Activated naive CD8-positive, alpha-beta T cell treated with anti-CD3 and anti-CD28 coated beads, Interleukin-2, amount 10 ng/mL, durations not matched to agents 7 days and 5 days (primary cell): Measurements from ENCODE around the gene ZNF337. TPM values are rescaled to one million over a fixed set of nuclear protein-coding genes. Genes with fewer than 3 reads are reported as not detected.
A peak's percentile ranks its signal among the peaks of the same experiment; 100 is the strongest.
"Not testable (repeated sequence)": the region's sequence is repeated elsewhere in the genome, so short reads cannot be mapped to it uniquely, and the experiment has no call there.

Experiments
- ATAC-seq: fragments of 150-1000 bp; cut with Tn5 transposase; one replicate; pipeline ENCODE4 v1.10.0; 2021; ENCODE audit warnings: low read depth, moderate library complexity
- POLR2A ChIA-PET: fragments of 350-600 bp; sonication (Branson Sonifier 250); formaldehyde crosslinking; loops from one replicate; lab custom pipeline; 2021; ENCODE audit warnings: antibody characterized with exemption; lab: Charles Lee
- DNase-seq: peaks from one replicate; pipeline ENCODE4 v3.0.0; 2021
- H3K27ac Mint-ChIP-seq: one replicate; pipeline ENCODE4 v1.8.0; 2022; ENCODE audit warnings: mild to moderate bottlenecking, mixed read lengths
- H3K27me3 Mint-ChIP-seq: one replicate; pipeline ENCODE4 v1.8.0; 2022; ENCODE audit warnings: mild to moderate bottlenecking, moderate library complexity, mixed read lengths
- H3K36me3 Mint-ChIP-seq: one replicate; pipeline ENCODE4 v1.8.0; 2021; ENCODE audit warnings: mild to moderate bottlenecking, mixed read lengths
- H3K4me1 Mint-ChIP-seq: one replicate; pipeline ENCODE4 v1.8.0; 2021; ENCODE audit warnings: mixed read lengths
- H3K4me3 Mint-ChIP-seq: one replicate; pipeline ENCODE4 v1.8.0; 2022; ENCODE audit warnings: mild to moderate bottlenecking, moderate library complexity, mixed read lengths
- H3K9me3 Mint-ChIP-seq: one replicate; pipeline ENCODE4 v1.8.0; 2021; ENCODE audit warnings: mixed read lengths
- total RNA-seq, 2 experiments: library from RNA; stranded (reverse); gene quantifications; one replicate each; pipeline ENCODE4 v1.2.3, GENCODE V29; 2021

ZNF337 gene
- total RNA-seq, 2 experiments from 2014 or later, result 25.3 to 26.6 TPM

- peaks cover 2% of the 10 kb centered on the region for H3K9me3 Mint-ChIP-seq
- ATAC-seq (no peak), DNase-seq (no peak)
- H3K36me3 Mint-ChIP-seq, result peaks cover 36% of the 10 kb centered on the region
- peaks cover 11% of the 10 kb centered on the region for H3K4me1 Mint-ChIP-seq
- H3K27me3 Mint-ChIP-seq, result no peaks in the 10 kb centered on the region
- H3K4me3 Mint-ChIP-seq, result no peak overlapping the region
- H3K27ac Mint-ChIP-seq, result peak overlapping the region; percentile 12
- POLR2A ChIA-PET, result no interaction called here
Measured at GRCh38 chr20:25685276-25686080, 11.2 kb downstream of the ZNF337 start.

DNA sequence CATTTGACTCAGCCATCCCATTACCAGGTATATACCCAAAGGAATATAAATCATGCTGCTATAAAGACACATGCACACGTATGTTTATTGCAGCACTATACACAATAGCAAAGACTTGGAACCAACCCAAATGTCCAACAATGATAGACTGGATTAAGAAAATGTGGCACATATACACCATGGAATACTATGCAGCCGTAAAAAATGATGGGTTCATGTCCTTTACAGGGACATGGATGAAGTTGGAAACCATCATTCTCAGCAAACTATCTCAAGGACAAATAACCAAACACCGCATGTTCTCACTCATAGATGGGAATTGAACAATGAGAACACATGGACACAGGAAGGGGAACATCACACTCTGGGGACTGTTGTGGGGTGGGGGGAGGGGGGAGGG lies 12.8 kb downstream of the ZNF337 start:
- H3K4me3 Mint-ChIP-seq, H3K27ac Mint-ChIP-seq, POLR2A ChIA-PET, DNase-seq, ATAC-seq, H3K4me1 Mint-ChIP-seq, H3K27me3 Mint-ChIP-seq, H3K9me3 Mint-ChIP-seq: not testable (repeated sequence)
- peaks cover 43% of the 10 kb centered on the region for H3K36me3 Mint-ChIP-seq

DNA sequence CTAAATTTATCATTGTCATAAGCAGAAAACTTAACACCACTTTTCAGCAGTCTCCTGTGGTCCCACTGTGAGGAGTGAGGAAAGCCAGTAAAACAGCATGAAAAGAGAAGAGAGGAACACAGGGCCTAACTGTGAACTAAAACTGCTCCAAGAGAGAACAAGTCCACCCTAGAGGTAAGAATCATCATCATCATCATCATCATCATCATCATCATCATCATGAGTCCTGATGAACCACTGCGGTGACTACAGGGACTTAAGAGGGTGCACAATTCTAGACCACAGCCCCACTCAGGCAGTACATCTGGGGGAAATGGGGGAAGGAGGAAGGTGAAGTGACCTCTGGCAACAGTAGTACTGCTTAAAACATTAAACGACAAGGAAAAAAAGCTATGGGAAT lies 13.6 kb downstream of the ZNF337 start:
- H3K27ac Mint-ChIP-seq, result no peak overlapping the region
- ATAC-seq, result no peak
- no peak overlapping the region for H3K4me3 Mint-ChIP-seq
- DNase-seq, result no peak
- peaks cover 2% of the 10 kb centered on the region for H3K9me3 Mint-ChIP-seq
- H3K27me3 Mint-ChIP-seq, result no peaks in the 10 kb centered on the region
- H3K36me3 Mint-ChIP-seq, result peaks cover 50% of the 10 kb centered on the region
- POLR2A ChIA-PET, result no interaction called here
- H3K4me1 Mint-ChIP-seq, result peaks cover 7% of the 10 kb centered on the region

DNA sequence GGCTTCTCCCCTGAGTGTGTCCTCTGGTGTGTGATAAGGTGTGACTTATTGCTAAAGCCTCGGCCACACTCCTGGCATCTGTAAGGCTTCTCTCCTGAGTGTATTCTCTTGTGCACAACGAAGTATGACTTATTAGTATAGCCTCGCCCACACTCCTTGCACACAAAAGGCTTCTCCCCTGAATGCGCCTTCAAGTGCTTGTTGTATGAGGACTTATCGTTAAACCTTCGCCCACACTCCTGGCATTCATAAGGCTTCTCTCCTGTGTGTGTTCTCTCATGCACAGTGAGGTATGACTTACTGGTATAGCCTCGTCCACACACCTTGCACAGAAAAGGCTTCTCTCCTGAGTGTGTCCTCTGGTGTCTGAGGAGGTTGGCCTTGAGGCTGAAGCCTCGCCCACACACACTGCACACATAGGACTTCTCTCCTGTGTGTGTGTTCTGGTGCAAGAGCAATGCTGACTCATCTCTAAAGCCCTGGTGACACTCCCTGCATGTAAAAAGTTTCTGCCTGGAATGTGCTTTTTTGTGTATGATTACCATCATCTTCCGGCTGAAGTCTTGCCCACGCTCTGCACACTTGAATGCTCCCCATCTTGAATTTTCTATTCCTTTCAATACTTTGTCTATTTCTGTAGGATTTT lies 20.4 kb downstream of the ZNF337 start:
- H3K4me1 Mint-ChIP-seq, result peaks cover 4% of the 10 kb centered on the region
- DNase-seq (no peak), ATAC-seq (no peak)
- no peaks in the 10 kb centered on the region for H3K27me3 Mint-ChIP-seq
- H3K27ac Mint-ChIP-seq, result no peak overlapping the region
- H3K4me3 Mint-ChIP-seq, result no peak overlapping the region
- peaks cover 2% of the 10 kb centered on the region for H3K9me3 Mint-ChIP-seq
- POLR2A ChIA-PET, result no interaction called here
- peaks cover 77% of the 10 kb centered on the region for H3K36me3 Mint-ChIP-seq

DNA sequence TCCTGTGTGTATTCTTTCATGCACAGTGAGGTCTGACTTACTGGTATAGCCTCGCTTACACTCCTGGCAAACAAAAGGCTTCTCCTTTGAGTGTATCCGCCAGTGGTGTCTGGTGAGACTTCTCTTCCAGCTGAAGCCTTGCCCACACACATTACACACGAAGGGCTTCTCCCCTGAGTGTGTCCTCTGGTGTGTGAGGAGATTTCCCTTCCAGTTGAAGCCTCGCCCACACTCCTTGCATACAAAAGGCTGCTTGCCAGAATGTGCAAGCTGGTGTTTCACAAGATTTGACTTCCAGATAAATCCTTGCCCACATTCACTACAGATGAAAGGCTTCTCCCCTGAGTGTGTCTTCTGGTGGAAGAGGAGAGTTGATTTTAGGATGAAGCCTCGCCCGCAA lies 21.5 kb downstream of the ZNF337 start:
- ATAC-seq (no peak), DNase-seq (no peak)
- H3K27ac Mint-ChIP-seq, result no peak overlapping the region
- POLR2A ChIA-PET, result no interaction called here
- H3K36me3 Mint-ChIP-seq, result peaks cover 72% of the 10 kb centered on the region
- H3K4me3 Mint-ChIP-seq, result no peak overlapping the region
- peaks cover 4% of the 10 kb centered on the region for H3K4me1 Mint-ChIP-seq
- H3K27me3 Mint-ChIP-seq, result no peaks in the 10 kb centered on the region
- peaks cover 2% of the 10 kb centered on the region for H3K9me3 Mint-ChIP-seq

- Mint-ChIP-seq H3K27ac (peak overlapping the region; percentile 24), H3K27me3 (no peaks in the 10 kb centered on the region), H3K36me3 (peaks cover 52% of the 10 kb centered on the region)
Measured at GRCh38 chr20:25672659-25673235, 23.9 kb downstream of the ZNF337 start.

DNA sequence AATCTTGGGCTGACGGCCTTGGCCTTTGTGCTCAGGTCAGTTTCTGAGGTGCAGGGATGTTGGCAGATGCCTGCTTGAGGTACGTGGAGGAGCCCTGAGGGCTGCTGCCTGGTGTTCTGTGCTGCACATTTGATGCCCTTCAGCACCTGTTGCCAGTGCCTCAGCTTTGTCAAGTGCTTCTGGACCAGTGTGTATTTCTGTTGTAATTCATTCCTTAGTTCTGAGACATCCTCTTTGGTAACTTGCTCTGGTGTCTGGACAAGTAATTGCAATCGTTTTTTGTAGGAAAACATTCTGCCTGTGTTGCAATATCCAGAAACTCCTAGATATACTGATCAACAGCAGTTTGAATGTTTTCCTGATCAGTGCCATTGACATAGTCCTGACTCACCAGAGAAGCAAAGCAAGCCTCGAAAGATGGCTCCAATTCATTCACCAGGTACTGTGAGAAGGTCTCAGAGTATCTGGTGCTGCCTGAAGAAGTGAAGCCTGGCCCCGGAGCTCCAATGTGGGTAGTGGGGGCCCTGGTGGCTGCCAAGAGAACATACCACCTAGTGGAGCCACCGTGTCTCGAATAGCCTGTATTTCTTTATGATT lies 26.7 kb downstream of the ZNF337 start:
- Mint-ChIP-seq H3K27me3 (no peaks in the 10 kb centered on the region), H3K27ac (no peak overlapping the region), H3K36me3 (peaks cover 28% of the 10 kb centered on the region), H3K4me3 (no peak overlapping the region), H3K4me1 (no peaks in the 10 kb centered on the region), H3K9me3 (peaks cover 3% of the 10 kb centered on the region)
- no peak for DNase-seq
- POLR2A ChIA-PET, result no interaction called here
- no peak for ATAC-seq

More at GRCh38 chr20:25672659-25673235, 23.9 kb downstream of the ZNF337 start:
- POLR2A ChIA-PET, result no interaction called here
- peaks cover 2% of the 10 kb centered on the region for H3K9me3 Mint-ChIP-seq
- no peak for ATAC-seq
- no peak overlapping the region for H3K4me3 Mint-ChIP-seq
- H3K4me1 Mint-ChIP-seq, result peaks cover 2% of the 10 kb centered on the region
- no peak for DNase-seq

GRCh38 chr20:25668446-25668845 lies 28.2 kb downstream of the ZNF337 start:
- peaks cover 5% of the 10 kb centered on the region for H3K9me3 Mint-ChIP-seq
- H3K4me1 Mint-ChIP-seq, result no peaks in the 10 kb centered on the region
- H3K4me3 Mint-ChIP-seq, result no peak overlapping the region
- H3K27ac Mint-ChIP-seq, result no peak overlapping the region
- peaks cover 15% of the 10 kb centered on the region for H3K36me3 Mint-ChIP-seq
- no peaks in the 10 kb centered on the region for H3K27me3 Mint-ChIP-seq
- POLR2A ChIA-PET, result interaction anchor here (0.6 kb wide), 1 partner anchor 49 kb away, joined by 3 read pairs; no protein-coding TSS in a partner anchor
- DNase-seq (no peak), ATAC-seq (no peak)

DNA sequence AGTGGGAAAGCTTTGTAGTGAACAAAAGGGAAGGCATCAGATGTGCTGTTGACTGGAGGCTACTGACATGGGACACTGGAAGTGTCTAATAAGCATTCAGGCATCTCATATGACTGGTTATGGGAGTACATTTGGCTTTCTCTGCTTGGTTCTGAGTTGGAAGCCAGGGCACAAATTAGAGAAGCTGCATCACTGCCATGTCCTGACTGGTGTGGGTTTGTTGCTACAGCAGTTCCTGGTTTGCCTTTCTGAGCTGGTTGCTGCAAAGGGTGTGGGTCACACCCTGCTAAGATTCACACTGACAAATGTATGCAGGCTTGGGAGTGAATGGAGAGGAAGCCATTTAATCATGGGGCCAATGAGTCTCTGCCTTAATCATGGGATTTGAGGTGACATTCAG lies 36.7 kb downstream of the ZNF337 start:
- DNase-seq (no peak), ATAC-seq (no peak)
- POLR2A ChIA-PET, result no interaction called here
- Mint-ChIP-seq H3K4me1 (peaks cover 4% of the 10 kb centered on the region), H3K36me3 (peaks cover 13% of the 10 kb centered on the region), H3K27me3 (no peaks in the 10 kb centered on the region), H3K27ac (no peak overlapping the region), H3K4me3 (no peak overlapping the region), H3K9me3 (peaks cover 2% of the 10 kb centered on the region)

GRCh38 chr20:25654487-25654886 lies 42.2 kb downstream of the ZNF337 start:
- POLR2A ChIA-PET, result no interaction called here
- Mint-ChIP-seq H3K27ac (no peak overlapping the region), H3K4me3 (no peak overlapping the region), H3K36me3 (peaks cover 20% of the 10 kb centered on the region), H3K27me3 (no peaks in the 10 kb centered on the region), H3K9me3 (peaks cover 2% of the 10 kb centered on the region), H3K4me1 (peaks cover 4% of the 10 kb centered on the region)
- DNase-seq (no peak), ATAC-seq (no peak)

- POLR2A ChIA-PET, H3K27ac Mint-ChIP-seq, H3K4me3 Mint-ChIP-seq, ATAC-seq, H3K9me3 Mint-ChIP-seq, DNase-seq, H3K27me3 Mint-ChIP-seq, H3K4me1 Mint-ChIP-seq: not testable (repeated sequence)
- H3K36me3 Mint-ChIP-seq, result peaks cover 21% of the 10 kb centered on the region
Measured at GRCh38 chr20:25652866-25653265, 43.8 kb downstream of the ZNF337 start.

DNA sequence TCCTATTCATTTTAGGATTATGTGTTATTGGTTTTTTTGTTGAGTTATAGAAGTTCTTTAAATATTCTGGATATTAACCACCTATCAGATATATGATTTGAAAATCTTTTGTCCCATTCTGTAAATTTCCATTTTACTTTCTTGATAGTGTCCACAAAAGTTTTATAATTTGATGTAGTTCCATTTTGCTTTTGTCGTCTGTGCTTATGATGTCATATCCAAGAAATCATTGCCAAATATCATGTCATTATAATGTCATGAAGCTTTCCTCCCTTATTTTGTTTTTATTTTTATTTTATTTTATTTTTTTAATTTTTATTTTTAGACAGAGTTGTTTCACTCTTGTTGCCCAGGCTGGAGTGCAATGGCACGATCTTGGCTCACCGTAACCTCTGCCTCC lies 51.8 kb downstream of the ZNF337 start:
- Mint-ChIP-seq H3K4me3 (no peak overlapping the region), H3K27ac (no peak overlapping the region), H3K9me3 (no peaks in the 10 kb centered on the region), H3K4me1 (peaks cover 7% of the 10 kb centered on the region), H3K36me3 (peaks cover 35% of the 10 kb centered on the region), H3K27me3 (no peaks in the 10 kb centered on the region)
- DNase-seq (no peak), ATAC-seq (no peak)
- POLR2A ChIA-PET, result no interaction called here

GRCh38 chr20:25643716-25644115 lies 52.9 kb downstream of the ZNF337 start:
- H3K27ac Mint-ChIP-seq, result no peak overlapping the region
- POLR2A ChIA-PET, result interaction anchor here (0.7 kb wide), 1 partner anchor 212 kb away, joined by 4 read pairs; no protein-coding TSS in a partner anchor
- H3K4me3 Mint-ChIP-seq, result no peak overlapping the region
- H3K9me3 Mint-ChIP-seq, result peaks cover 1% of the 10 kb centered on the region
- DNase-seq (no peak), ATAC-seq (peak; percentile 50)
- H3K27me3 Mint-ChIP-seq, result no peaks in the 10 kb centered on the region
- H3K4me1 Mint-ChIP-seq, result peaks cover 7% of the 10 kb centered on the region
- peaks cover 36% of the 10 kb centered on the region for H3K36me3 Mint-ChIP-seq
